SK-N-SH treated with all-trans-retinoic acid at 6 μM for 48 hours (cell line): ENCODE measurements around the gene MIEF2.

Source experiments
- CREB5 ChIP-seq: fragments of 250-450 bp; sonication (Bioruptor Pico); IDR thresholded peaks from 2 replicates; pipeline ENCODE4 v1.5.1; 2020; ENCODE audit warnings: low read depth, mild to moderate bottlenecking, moderate library complexity
- CSRNP3 ChIP-seq: fragments of 250-450 bp; sonication (Bioruptor Pico); IDR thresholded peaks from 2 replicates; pipeline ENCODE4 v1.5.1; 2021; ENCODE audit warnings: mild to moderate bottlenecking, moderate library complexity
- PATZ1 ChIP-seq: fragments of 250-450 bp; sonication (Bioruptor Pico); IDR thresholded peaks from 2 replicates; pipeline ENCODE4 v1.8.0; 2020; ENCODE audit warnings: mild to moderate bottlenecking, moderate library complexity, borderline replicate concordance
- RARB ChIP-seq: fragments of 250-450 bp; sonication (Bioruptor Pico); IDR thresholded peaks from 2 replicates; pipeline ENCODE4 v1.8.0; 2021; ENCODE audit warnings: mild to moderate bottlenecking, moderate library complexity
- ZC3H10 ChIP-seq: fragments of 250-450 bp; sonication (Bioruptor Pico); IDR thresholded peaks from 2 replicates; pipeline ENCODE4 v1.5.1; 2021; ENCODE audit warnings: mild to moderate bottlenecking, moderate library complexity
- ZNF8 ChIP-seq: fragments of 450-650 bp; formaldehyde crosslinking; IDR thresholded peaks from 2 replicates; pipeline ENCODE4 v1.5.0; 2020; ENCODE audit warnings: mild to moderate bottlenecking, moderate library complexity

- TF ChIP-seq PATZ1 (CRISPR knock-in tag) (no peak), CREB5 (CRISPR knock-in tag) (no peak), RARB (CRISPR knock-in tag) (no peak), ZNF8 (CRISPR knock-in tag) (no peak), ZC3H10 (CRISPR knock-in tag) (no peak), CSRNP3 (CRISPR knock-in tag) (no peak)
Observed at GRCh38 chr17:18241229-18241871, 19.1 kb upstream of the MIEF2 start.
